Activated CD4-positive, alpha-beta T cell treated with anti-CD3 and anti-CD28 coated beads, Interleukin-2, amount 50 U/mL, for 4 hours (primary cell): ENCODE results near the gene FHOD1.

Experiments used
- DNase-seq, 2 experiments: peaks; one replicate each; pipeline ENCODE4 v3.0.0-alpha.2; 2020

FHOD1 gene

DNA sequence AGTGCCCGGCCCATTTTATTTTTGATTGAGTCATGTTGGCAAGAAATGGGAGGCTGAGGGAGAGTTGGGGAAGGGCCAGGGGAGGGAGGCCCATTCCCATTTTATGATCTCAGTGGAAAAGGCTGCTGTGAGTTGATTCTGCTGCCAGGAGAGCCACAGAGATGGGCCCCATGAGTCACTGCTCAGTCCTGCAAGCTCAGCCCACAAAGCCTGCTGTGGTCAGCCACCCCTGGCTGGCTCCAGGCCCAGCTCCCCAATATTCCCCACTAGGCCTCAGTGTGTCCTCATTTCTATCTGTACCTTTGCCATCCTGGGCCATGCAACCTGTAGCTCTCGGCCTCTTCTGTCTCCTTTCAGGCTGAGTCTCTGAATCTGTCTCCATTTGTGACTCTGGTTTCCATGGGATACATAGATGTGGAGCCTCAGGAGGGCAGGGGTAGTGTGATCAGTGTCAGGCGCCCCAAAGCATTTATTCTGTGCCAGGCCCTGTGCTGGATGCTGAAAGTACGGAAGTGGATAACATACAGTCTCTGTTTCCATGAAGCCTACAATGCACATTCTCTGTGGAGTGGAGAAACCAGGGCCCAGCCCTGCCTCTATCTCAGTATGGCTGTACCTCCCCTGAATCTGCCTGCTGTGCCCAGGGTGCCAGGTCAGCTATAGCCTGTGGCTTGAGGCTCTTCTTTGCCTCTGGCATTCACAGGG lies 30.2 kb upstream of the FHOD1 start:
- no peak for DNase-seq

DNA sequence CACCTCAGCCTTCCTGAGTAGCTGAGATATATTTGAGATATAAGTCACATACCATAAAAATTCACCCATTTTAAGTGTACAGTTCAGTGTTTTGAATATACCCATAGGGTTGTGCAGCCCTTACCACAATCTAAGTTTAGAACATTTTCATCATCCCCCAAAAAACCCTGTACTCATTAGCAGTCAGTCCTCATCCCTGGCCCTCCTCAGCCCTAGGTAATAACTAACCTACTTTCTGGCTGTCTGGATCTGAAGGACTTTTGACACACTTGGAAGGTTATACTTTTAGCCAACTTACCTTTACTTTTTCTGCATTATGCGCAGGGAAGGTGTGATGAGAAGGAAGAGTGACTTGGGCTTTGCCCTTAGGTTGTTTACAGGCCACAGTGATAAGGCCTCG lies 28.0 kb upstream of the FHOD1 start:
- no peak for DNase-seq

DNA sequence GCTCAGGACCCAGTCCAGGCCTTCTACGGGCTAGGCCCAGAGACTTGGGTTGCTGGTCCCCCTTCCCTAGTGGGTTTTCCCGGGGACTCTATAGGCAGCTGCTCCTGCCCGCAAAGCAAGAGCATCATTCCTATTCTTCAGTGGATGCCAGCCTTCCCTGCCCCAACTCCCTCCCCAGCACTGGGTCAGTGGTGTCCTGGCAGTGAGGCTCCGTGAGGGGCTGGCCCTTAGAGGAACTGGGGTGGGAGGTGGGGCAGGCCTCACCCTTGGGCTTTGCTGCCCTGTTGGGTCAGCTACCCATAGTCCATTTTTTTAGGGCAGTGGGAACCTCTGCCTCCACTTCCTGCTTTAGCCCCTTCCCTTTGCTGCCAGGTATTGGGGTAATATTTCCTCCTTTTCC lies 24.2 kb upstream of the FHOD1 start:
- DNase-seq: no peak

DNA sequence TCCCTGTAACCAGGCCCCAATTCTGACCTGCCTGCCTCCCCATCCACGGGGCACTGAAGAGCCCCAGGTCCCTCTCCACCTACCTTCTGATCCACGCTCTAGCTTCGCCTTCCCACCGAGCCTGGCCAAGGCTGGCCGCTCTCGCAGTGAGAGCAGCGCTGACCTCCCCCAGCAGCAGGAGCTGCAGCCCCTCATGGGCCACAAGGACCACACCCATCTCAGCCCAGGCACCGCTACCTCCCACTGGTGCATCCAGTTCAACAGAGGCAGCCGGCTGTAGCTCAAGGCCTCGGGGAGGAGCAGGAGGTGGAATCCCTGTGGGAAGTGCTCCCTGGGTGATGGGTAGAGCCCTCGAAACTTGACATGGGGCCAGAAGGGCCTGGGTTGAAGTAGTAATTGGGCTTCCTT lies 23.7 kb upstream of the FHOD1 start:
- no peak for DNase-seq

DNA sequence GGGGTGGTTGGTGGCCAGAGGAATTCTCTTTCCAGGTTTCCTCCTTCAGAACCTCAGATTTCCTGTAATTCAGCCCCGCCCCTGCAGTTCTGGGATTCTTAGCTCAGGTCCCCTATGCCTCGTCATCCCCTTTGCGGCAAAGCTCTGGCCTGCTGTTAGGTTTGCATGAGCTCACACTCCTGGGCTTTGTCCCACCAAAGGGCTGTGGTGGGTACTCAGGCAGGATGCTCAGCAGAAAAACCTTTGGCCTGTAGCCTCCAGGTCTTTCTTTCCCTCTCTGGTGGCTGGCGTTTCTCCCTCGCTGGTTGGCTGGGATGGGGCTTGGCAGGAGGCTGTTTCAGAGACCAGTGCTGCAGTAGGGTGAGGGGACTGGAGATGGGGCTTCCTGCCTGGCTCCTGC lies 22.5 kb upstream of the FHOD1 start:
- no peak for DNase-seq

DNA sequence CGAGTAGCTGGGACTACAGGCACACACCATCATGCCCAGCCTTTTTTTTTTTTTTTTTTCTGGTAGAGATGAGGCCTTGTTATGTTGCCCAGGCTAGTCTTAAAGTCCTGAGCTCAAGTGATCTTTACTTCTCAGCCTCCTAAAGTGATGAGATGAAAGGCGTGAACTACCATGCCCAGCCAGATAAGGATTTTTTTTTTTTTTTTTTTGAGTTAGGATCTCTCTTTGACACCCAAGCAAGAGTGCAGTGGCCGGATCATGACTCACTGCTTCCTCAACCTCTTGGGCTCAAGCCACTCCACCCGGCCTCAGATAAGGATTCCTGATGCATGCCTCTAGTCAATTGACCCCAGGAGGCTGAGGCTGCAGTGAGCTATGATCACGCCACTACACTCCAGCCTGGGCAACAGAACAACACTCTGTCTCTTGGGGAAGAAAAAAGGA lies 20.9 kb upstream of the FHOD1 start:
- DNase-seq: no peak

GRCh38 chr16:67265834-67266233 lies 18.6 kb upstream of the FHOD1 start:
- DNase-seq: no peak

DNA sequence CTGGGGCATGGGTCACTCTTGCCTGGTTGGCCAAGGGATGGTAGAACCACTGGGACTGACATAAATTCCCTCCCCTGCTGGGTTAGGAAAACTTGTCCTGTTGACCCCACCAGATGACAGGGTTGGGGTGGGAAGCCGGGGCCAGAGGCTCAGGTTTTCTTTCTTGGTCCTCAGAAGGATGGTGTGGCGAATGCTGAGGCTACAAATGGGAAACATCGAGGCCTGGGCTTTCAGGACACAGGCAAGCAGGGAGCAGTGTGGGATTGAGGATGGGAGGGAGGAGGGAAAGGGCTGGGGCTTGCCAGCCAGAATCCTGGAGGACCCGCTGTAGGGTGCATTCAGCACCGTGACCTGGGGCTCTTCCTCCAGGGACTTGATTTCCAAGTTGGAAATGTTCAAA lies 17.6 kb upstream of the FHOD1 start:
- DNase-seq: no peak

DNA sequence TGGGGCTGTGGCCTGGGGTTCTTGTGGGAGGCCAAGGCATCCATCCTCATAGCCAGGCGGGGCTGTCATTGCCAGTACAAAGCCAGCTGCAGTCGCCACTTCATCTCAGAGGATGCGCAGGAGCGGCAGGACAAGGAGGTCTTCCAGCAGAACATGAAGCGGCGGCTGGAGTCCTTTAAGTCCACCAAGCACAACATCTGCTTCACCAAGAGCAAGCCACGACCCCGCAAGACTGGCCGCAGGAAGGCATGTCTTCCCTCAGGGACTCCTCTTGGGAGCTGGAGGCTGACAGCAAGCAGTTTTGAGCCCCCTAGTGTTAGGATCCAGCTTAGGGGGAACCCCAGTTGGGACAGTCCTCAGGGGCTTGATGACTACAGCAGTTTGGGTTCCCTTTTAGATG lies 17.0 kb upstream of the FHOD1 start:
- no peak for DNase-seq

- DNase-seq: no peak
Measured at GRCh38 chr16:67263201-67263600, 15.9 kb upstream of the FHOD1 start.

- no peak for DNase-seq
Measured at GRCh38 chr16:67260426-67261063, 13.3 kb upstream of the FHOD1 start.

- no peak for DNase-seq
Measured at GRCh38 chr16:67259705-67260104, 12.4 kb upstream of the FHOD1 start.

DNA sequence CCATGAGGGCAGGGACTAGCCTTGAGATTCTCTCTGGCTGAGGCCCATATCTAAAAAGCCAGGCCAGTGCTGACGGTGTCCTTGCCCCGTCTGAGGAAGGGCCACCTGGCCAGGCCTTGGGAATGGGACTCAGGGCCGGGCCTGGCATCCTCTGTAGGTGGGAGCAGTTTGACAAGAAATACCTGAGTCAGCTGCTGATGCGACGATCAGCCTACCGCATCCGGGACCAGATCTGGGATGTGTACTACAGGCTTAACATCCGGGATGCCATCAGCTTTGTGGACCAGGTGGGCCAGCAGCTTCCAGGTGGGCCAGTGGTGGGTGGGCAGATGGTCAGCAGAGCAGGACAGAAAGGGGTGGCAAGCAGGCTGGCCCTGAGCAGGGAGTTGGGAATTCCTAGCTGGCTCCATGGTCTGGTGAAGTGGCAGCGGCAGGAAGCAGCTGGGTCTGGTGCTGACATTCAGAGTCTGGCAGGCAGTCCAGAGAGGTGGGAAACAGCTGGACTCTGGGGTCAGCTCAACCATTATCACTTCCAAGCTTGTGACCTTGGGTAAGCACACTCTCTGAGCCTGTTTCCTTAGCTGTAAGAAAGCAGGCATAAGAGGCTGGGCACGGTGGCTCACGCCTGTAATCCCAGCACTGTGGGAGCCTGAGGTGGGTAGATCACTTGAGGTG lies 11.0 kb upstream of the FHOD1 start:
- DNase-seq: no peak

- DNase-seq: no peak
Measured at GRCh38 chr16:67257486-67258160, 10.3 kb upstream of the FHOD1 start.

GRCh38 chr16:67256701-67257230 lies 9.5 kb upstream of the FHOD1 start:
- DNase-seq: no peak

DNA sequence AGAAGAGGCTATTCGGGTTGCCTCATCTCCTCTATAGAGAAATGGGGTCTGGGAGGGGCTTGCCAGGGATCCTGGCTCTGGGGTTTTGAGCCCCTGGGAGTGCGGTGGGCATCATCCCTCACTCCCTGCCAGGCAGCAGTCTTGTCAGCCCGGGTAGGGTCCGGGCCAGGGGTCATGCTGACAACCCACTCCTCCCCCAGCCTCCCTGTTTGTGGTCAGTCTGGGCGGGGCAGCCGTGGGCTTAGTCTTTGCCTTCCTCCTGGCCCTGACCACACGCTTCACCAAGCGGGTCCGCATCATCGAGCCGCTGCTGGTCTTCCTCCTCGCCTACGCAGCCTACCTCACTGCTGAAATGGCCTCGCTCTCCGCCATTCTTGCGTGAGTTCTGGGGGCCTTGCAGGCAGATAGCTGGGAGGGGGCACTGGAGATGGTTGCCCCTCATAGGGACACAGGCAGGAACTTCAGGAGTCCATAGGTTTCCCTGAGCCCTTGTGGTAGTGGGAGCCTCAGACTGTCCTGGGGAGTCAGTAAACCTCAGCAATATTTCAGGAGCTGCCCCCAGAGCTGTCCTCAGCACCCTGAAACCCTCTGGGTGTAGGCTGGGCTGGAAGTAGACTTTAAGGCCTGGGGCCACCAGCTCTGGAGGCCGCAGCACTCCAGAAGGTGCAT lies 8.4 kb upstream of the FHOD1 start:
- DNase-seq: no peak

GRCh38 chr16:67254801-67255552 lies 7.7 kb upstream of the FHOD1 start:
- no peak for DNase-seq

DNA sequence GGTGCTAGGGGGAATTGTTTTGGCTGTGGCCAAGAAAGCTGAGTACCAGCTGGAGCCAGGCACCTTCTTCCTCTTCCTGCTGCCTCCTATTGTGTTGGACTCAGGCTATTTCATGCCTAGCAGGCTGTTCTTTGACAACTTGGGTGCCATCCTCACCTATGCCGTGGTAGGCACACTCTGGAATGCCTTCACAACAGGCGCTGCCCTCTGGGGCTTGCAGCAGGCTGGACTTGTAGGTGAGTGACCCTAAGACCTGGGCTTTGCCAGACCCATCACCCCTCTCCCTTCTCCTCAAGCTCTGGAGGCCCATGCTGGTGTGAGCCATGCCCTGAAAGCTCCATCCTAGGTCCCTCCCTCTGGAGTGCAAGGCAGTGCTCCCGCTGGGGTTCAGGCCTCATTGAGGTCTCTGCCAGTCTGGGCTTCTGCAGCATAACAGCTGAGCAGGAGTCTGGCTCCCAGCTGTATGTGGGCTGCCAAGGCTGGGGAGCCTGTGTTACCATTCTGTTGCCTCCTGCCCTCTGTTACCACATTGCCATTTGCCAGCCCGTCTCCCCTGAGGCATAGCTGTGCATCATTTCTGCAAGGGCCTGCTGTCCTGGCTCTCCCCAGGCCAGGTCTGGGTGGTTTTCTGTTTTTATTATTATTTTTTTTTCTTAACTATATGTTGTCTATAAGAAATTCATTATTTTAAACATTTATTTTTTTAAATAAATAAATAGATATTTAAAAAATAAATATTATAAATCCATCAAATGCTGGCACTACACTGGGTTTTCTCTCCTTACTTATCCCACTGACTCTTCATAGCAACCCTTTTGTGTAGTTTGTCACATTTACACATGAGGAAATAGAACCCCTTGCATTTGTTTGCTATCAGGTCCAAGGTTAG lies 5.6 kb upstream of the FHOD1 start:
- DNase-seq: no peak

GRCh38 chr16:67250045-67250327 lies 2.7 kb upstream of the FHOD1 start:
- DNase-seq: no peak

DNA sequence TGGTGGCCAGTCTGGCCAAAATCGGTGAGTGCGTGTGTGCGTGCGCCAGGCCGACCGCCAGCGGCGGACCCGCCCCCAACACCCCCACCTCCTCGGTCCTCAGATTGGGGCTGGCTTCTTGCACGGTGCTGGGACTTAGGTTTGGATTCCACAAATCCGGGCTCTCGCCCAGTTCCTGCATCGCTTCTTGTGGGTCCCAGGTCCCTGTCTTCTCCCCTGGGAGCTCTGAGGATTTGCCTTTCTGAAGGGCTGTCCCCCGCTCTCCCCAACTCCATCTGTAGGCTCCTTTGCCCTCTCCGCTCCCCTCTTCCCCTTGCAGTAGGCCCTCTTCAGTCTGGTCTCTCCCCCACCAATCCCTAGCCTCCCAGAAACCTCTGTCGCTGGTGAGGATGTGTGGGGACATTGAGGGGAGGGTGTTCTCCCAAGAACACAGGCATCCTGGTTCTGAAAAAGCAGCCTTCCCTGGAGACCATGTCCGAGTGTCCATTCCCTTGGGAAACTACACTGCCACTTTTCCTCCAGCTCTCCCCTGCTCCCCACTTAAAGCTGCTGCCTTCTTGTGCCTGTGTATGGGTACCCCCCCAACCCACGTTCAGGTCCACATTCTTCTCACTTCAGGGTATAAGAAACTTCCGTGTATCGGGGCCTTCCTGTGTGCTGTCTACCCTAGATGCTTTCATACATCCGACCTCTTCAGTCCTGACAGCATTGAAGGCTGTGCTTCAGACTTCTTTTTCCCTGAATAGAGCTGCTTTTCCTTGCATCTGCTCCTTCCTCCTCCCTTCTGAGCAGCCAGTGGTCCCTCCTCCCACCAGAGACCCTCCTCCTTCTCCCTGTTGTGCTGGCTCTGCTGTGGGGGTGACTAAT lies 2.1 kb upstream of the FHOD1 start:
- DNase-seq: no peak
